Endothelial cell of umbilical vein (primary cell): ENCODE measurements around the gene ENTPD1.

ENCODE experiments used
- CTCF ChIP-seq, 2 donors: IDR thresholded peaks; 1 replicate in 1 of 2; 2 replicates in 1 of 2; pipeline ENCODE4 v1.5.1; 2011; ENCODE audit warnings: low read length in 2 of 2, mild to moderate bottlenecking in 2 of 2, moderate library complexity in 2 of 2, control low read depth in 1 of 2, inconsistent platforms in 1 of 2, low read depth in 1 of 2; ENCODE audit not compliant: insufficient read depth in 1 of 2; ENCODE audit errors: extremely low read depth in 1 of 2
- EZH2 ChIP-seq: IDR thresholded peaks from 2 replicates; pipeline ENCODE4 v1.6.1; 2012; ENCODE audit warnings: borderline replicate concordance, low read depth, mild to moderate bottlenecking, moderate library complexity, low read length, inconsistent platforms; ENCODE audit not compliant: severe bottlenecking
- FOS ChIP-seq: IDR thresholded peaks from 2 replicates; pipeline ENCODE4 v1.6.1; 2011; ENCODE audit warnings: mild to moderate bottlenecking, low read length, moderate library complexity, borderline replicate concordance; ENCODE audit not compliant: insufficient read depth
- GATA2 ChIP-seq: IDR thresholded peaks from 2 replicates; pipeline ENCODE4 v1.7.0; 2011; ENCODE audit warnings: low read depth, mild to moderate bottlenecking, moderate library complexity, mixed read lengths, low read length; ENCODE audit not compliant: insufficient read length, insufficient read depth
- MAX ChIP-seq: IDR thresholded peaks from 2 replicates; pipeline ENCODE4 v1.6.1; 2011; ENCODE audit not compliant: insufficient read depth, insufficient read length
- MYC ChIP-seq: IDR thresholded peaks from one replicate; pipeline ENCODE4 v1.6.1; 2011; ENCODE audit warnings: mild to moderate bottlenecking, low read depth, low read length
- POLR2A ChIP-seq: IDR thresholded peaks from 2 replicates; pipeline ENCODE4 v1.6.1; 2012; ENCODE audit warnings: low read depth, mild to moderate bottlenecking, control low read depth, low read length
- POLR2AphosphoS5 ChIP-seq: IDR thresholded peaks from 2 replicates; pipeline ENCODE4 v1.6.1; 2012; ENCODE audit warnings: low read depth, mild to moderate bottlenecking, control low read depth, low read length, moderate library complexity; ENCODE audit not compliant: insufficient read depth

DNA sequence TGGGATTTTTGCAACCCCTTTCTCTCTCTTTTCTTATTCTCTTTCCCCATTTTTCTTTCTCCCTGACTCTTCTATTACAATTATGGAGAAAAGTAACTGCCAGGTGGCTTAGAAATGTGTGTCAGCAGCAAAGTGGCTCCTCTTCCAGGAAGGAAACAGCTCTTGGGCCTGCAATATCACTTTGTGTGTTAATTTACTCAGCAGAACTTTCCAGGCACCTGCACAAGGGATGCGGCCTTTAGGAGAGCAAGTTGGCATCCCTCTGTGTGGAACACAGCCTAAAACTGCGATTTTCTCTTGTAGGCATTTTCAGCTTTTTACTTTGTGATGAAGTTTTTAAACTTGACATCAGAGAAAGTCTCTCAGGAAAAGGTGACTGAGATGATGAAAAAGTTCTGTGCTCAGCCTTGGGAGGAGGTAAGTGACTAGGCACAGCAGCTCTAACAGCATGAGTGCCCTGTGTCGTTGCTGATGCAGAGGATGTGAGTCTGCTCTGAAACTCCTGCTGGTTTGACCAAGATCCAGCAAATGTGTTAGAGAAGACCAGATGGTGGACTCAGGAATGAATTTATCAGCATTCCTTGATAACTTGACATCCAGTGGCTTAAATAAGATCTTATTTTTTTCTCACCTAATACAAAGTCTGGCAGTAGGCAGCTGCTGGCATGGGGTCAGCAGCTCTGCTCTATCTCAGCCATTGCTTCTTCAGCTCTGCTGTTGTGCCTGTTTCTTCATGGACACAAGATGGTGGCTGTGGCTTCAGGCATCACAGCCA lies 104.4 kb downstream of the ENTPD1 start:
- no peak for TF ChIP-seq POLR2AphosphoS5
- TF ChIP-seq EZH2, result no peak
- TF ChIP-seq CTCF (IDR thresholded peaks at IDR 0.05; ENCODE audit: extremely low read depth in 1 of 2, insufficient read depth in 1 of 2, low read depth in 1 of 2, low read length in 2 of 2), result no peak
- no peak for TF ChIP-seq POLR2A
- no peak for TF ChIP-seq FOS
- no peak for TF ChIP-seq MAX
- TF ChIP-seq GATA2, result no peak
- no peak for TF ChIP-seq MYC
